ENCODE measurements around the gene LYPD1. TPM values are rescaled to one million over a fixed set of nuclear protein-coding genes. Genes with fewer than 3 reads are reported as not detected.

Gene LYPD1
- total and polyA plus RNA-seq, 2 of the 4 experiments (the other 2 are of a cell fraction) = 66.1 to 87.6 TPM

- DNase-seq (no peak), ATAC-seq (ENCODE audit: low read depth) (no peak)
- no peak overlapping the region for H2BK15ac ChIP-seq (ENCODE audit: low read depth, low read length)
- H2AFZ ChIP-seq (replicated peaks; ENCODE audit: low read length, poor library complexity) = no peak overlapping the region
- in situ Hi-C loops (cut with MboI; ENCODE audit: low sequenced_read_pairs) (no loop called here), dilution Hi-C loops (cut with HindIII; ENCODE audit: low sequenced_read_pairs, unreplicated experiment) (no loop called here), intact Hi-C loops (cut with micrococcal nuclease) (no loop called here)
- H3K36me3 ChIP-seq (ENCODE audit: control insufficient read depth, insufficient read depth, low read length) = no peaks in the 10 kb centered on the region
- H2BK20ac ChIP-seq (ENCODE audit: low read depth, low read length) = no peak overlapping the region
- H3K9me3 ChIP-seq (ENCODE audit: control insufficient read depth, insufficient read depth, low read length) = peaks cover 4% of the 10 kb centered on the region; the same call in 1 of the 2 replicates
- BruUV-seq (replicated peaks) = no TSS peak
- no peak overlapping the region for H2BK120ac ChIP-seq (ENCODE audit: low read depth, low read length)
- no peak overlapping the region for H3K14ac ChIP-seq (replicated peaks; ENCODE audit: low read depth, low read length)
- ChIA-PET CTCF (no interaction called here), POLR2A (ENCODE audit: unreplicated experiment) (interaction anchor here (0.6 kb wide), 1 partner anchor 320 kb away, joined by 3 read pairs; no protein-coding TSS in a partner anchor)
- no peaks in the 10 kb centered on the region; the same call in 1 of the 2 replicates for H4K20me1 ChIP-seq (ENCODE audit: insufficient read depth, low read length)
- no peak overlapping the region for H3K27ac ChIP-seq (ENCODE audit: insufficient read depth, low read length)
- no peak overlapping the region for H2AK9ac ChIP-seq (replicated peaks; ENCODE audit: low read depth, low read length, poor library complexity)
- H3K23ac ChIP-seq (ENCODE audit: low read depth, low read length) = no peak overlapping the region
- H3K4me2 ChIP-seq (ENCODE audit: low read depth, low read length) = no peak overlapping the region
- no peak overlapping the region for H3K9ac ChIP-seq (ENCODE audit: low read depth, low read length)
- no peak overlapping the region for H4K8ac ChIP-seq (ENCODE audit: low read depth in 2 of 2, low read length in 2 of 2)
- peaks cover 25% of the 10 kb centered on the region for H3K27me3 ChIP-seq (ENCODE audit: control insufficient read depth, insufficient read depth, low read length)
- no peak overlapping the region for H4K5ac ChIP-seq (ENCODE audit: low read depth, low read length)
- no peak overlapping the region for H3K56ac ChIP-seq (ENCODE audit: extremely low read depth, insufficient read depth, low read length)
- no peaks in the 10 kb centered on the region for H3K4me1 ChIP-seq (ENCODE audit: control insufficient read depth, insufficient read depth, low read length)
- TF ChIP-seq POLR2A (IDR thresholded peaks at IDR 0.05; ENCODE audit: low read depth, low read length) = no peak
- TF ChIP-seq MXI1 (IDR thresholded peaks at IDR 0.05; ENCODE audit: borderline replicate concordance, low read depth, low read length) = no peak
- TF ChIP-seq CHD1 (IDR thresholded peaks at IDR 0.05; ENCODE audit: low read depth, low read length) = no peak
- TF ChIP-seq, protein P1, sequence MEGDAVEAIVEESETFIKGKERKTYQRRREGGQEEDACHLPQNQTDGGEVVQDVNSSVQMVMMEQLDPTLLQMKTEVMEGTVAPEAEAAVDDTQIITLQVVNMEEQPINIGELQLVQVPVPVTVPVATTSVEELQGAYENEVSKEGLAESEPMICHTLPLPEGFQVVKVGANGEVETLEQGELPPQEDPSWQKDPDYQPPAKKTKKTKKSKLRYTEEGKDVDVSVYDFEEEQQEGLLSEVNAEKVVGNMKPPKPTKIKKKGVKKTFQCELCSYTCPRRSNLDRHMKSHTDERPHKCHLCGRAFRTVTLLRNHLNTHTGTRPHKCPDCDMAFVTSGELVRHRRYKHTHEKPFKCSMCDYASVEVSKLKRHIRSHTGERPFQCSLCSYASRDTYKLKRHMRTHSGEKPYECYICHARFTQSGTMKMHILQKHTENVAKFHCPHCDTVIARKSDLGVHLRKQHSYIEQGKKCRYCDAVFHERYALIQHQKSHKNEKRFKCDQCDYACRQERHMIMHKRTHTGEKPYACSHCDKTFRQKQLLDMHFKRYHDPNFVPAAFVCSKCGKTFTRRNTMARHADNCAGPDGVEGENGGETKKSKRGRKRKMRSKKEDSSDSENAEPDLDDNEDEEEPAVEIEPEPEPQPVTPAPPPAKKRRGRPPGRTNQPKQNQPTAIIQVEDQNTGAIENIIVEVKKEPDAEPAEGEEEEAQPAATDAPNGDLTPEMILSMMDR (conservative IDR thresholded peaks at IDR 0.05; ENCODE audit: low read depth, low read length) = no peak
- TF ChIP-seq RCOR1 (IDR thresholded peaks at IDR 0.05; ENCODE audit: insufficient replicate concordance, low read length) = no peak
- TF ChIP-seq MAZ (IDR thresholded peaks at IDR 0.05; ENCODE audit: borderline replicate concordance, low read depth, low read length) = no peak
- TF ChIP-seq BHLHE40 (IDR thresholded peaks at IDR 0.05; ENCODE audit: low read depth, low read length) = no peak
- no peak overlapping the region for H3K18ac ChIP-seq (ENCODE audit: low read depth, low read length)
- no peak overlapping the region for H2BK5ac ChIP-seq (ENCODE audit: low read depth, low read length, poor library complexity, severe bottlenecking)
- H2AK5ac ChIP-seq (ENCODE audit: low read depth, low read length) = no peak overlapping the region
- no peaks in the 10 kb centered on the region for H3K79me1 ChIP-seq (ENCODE audit: low read depth in 1 of 2, low read length in 2 of 2)
- no peaks in the 10 kb centered on the region for H3K9me1 ChIP-seq (ENCODE audit: insufficient read depth, low read length)
- H4K91ac ChIP-seq (ENCODE audit: insufficient read depth, low read depth, low read length) = no peak overlapping the region
- no peak overlapping the region for H3K4me3 ChIP-seq (ENCODE audit: insufficient read depth, low read depth, low read length)
- no peak overlapping the region for H3K4ac ChIP-seq (ENCODE audit: low read depth, low read length)
Observed at GRCh38 chr2:132597166-132597565, 72.8 kb downstream of the LYPD1 start.

Measured in IMR-90 (cell line).